Stimulated activated CD4-positive, alpha-beta T cell treated with anti-CD3 and anti-CD28 coated beads, Interleukin-1b, Interleukin-23, amount 100 ng/mL, for 24 hours (primary cell): ENCODE results near the gene CTDSP2.
"Not testable (repeated sequence)": the region's sequence is repeated elsewhere in the genome, so short reads cannot be mapped to it uniquely, and the experiment has no call there.

Experiments
- DNase-seq, 4 experiments: peaks; one replicate each; pipeline ENCODE4 v3.0.0-alpha.2; 2020; ENCODE audit warnings: low read depth in 4 of 4, low spot score in 1 of 4

Gene CTDSP2

GRCh38 chr12:57882575-57882974, 36.0 kb upstream of the CTDSP2 start:
- no peak for DNase-seq

GRCh38 chr12:57881475-57881874, 34.9 kb upstream of the CTDSP2 start:
- DNase-seq, result no peak

- not testable (repeated sequence) for DNase-seq
Measured at GRCh38 chr12:57881035-57881434, 34.5 kb upstream of the CTDSP2 start.

- no peak for DNase-seq
Measured at GRCh38 chr12:57877876-57878275, 31.3 kb upstream of the CTDSP2 start.

GRCh38 chr12:57875753-57876547, 29.4 kb upstream of the CTDSP2 start:
- DNase-seq, result no peak

- no peak for DNase-seq
Measured at GRCh38 chr12:57874166-57875108, 27.9 kb upstream of the CTDSP2 start.

GRCh38 chr12:57872362-57872761, 25.8 kb upstream of the CTDSP2 start:
- no peak for DNase-seq

GRCh38 chr12:57869927-57870318, 23.4 kb upstream of the CTDSP2 start:
- no peak for DNase-seq

- DNase-seq, result no peak
Measured at GRCh38 chr12:57869298-57869926, 22.9 kb upstream of the CTDSP2 start.

GRCh38 chr12:57868851-57869268, 22.3 kb upstream of the CTDSP2 start:
- no peak for DNase-seq

GRCh38 chr12:57868221-57868620, 21.7 kb upstream of the CTDSP2 start:
- DNase-seq, result no peak

- DNase-seq, result no peak
Measured at GRCh38 chr12:57866308-57867019, 19.9 kb upstream of the CTDSP2 start.

- DNase-seq, result peak in 2 of 4 experiments; percentile 52 to 54
Measured at GRCh38 chr12:57865084-57865751, 18.7 kb upstream of the CTDSP2 start.

GRCh38 chr12:57864442-57865083, 18.0 kb upstream of the CTDSP2 start:
- DNase-seq, result no peak

- DNase-seq, result no peak
Measured at GRCh38 chr12:57863676-57864075, 17.1 kb upstream of the CTDSP2 start.

- DNase-seq, result no peak
Measured at GRCh38 chr12:57861967-57862366, 15.4 kb upstream of the CTDSP2 start.

- not testable (repeated sequence) for DNase-seq
Measured at GRCh38 chr12:57860883-57861282, 14.4 kb upstream of the CTDSP2 start.

- DNase-seq, result no peak
Measured at GRCh38 chr12:57859121-57859520, 12.6 kb upstream of the CTDSP2 start.

GRCh38 chr12:57858123-57858522, 11.6 kb upstream of the CTDSP2 start:
- not testable (repeated sequence) for DNase-seq

- DNase-seq, result no peak
Measured at GRCh38 chr12:57854965-57855364, 8.4 kb upstream of the CTDSP2 start.
